Colon (tissue), 2 donors: ENCODE data around the gene RMDN3.

Experiments used
- FAIRE-seq: peaks from 2 replicates; lab custom pipeline; 2012; peaks lifted over from hg19 to GRCh38; lab: Jason Lieb, UNC
- donor health status: control.
- donor health status: control.

Gene RMDN3, protein sequence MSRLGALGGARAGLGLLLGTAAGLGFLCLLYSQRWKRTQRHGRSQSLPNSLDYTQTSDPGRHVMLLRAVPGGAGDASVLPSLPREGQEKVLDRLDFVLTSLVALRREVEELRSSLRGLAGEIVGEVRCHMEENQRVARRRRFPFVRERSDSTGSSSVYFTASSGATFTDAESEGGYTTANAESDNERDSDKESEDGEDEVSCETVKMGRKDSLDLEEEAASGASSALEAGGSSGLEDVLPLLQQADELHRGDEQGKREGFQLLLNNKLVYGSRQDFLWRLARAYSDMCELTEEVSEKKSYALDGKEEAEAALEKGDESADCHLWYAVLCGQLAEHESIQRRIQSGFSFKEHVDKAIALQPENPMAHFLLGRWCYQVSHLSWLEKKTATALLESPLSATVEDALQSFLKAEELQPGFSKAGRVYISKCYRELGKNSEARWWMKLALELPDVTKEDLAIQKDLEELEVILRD

DNA sequence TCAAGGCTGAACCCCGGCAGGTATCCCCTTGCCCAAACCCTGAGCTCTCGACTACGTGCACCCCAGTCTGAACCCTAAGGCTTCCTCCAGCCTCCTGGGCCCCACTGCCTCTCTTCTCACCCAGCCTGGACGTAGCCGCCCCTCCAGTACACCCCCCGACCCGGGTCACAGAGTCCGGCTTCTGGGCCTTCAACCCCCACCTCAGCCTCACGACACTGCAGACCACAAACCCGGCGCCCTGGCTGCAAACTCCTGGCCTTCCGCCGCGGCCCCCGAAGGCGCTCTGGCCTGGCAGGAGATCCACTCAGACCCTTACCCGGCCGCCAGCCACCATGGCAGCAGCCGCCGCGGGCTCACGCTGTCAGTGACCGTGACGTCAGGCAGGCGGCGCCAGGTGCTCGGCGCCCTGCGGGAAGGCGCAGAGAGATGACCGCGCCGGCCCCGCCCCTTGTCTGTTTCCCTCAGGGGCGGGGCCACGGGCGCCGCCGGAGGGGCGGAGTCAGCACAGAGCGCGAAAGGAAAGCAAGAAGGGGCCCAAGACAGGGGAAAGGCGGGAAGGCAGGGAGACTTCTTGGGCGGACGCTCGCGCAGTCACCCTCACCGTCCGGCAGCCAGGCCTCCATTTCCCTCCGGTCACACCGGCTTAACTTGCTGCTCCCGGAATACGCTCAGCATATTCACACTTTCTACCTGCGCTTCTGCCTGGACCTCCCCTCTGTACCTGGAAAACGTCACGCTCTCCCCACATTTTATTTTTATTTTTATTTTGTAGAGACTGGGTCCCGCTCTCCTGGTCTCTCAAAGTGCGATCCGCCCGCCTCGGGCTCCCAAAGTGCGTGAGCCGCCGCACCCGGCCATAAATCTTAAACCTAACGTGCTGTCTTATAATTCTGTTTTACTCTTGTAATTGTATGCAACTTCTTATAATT lies at the start of gene RMDN3:
TSS of gene RMDN3 (minus strand) at position 372 of the 929 bp plus-strand sequence. CDS start 471 bp downstream, outside the sequence.
- FAIRE-seq: no peak

DNA sequence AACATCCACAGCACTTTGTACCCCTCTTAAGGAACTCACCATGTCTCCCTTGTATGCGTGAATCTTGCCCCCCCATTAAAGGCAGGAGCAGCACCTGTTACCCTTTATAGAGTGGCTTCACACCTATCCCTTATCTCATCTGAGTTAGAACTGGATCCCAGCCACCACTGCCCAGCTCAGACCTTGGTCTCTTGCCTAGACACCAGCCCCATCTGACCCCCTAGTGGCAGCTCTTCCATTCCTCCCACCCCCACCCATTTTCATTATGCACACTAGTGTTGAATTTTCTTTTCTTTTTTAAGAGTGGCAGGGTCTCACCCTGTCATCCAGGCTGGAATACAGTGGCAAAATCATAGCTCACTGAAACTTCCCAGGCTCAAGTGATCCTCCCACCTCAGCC lies 48.6 kb upstream of the RMDN3 start:
- no peak for FAIRE-seq

DNA sequence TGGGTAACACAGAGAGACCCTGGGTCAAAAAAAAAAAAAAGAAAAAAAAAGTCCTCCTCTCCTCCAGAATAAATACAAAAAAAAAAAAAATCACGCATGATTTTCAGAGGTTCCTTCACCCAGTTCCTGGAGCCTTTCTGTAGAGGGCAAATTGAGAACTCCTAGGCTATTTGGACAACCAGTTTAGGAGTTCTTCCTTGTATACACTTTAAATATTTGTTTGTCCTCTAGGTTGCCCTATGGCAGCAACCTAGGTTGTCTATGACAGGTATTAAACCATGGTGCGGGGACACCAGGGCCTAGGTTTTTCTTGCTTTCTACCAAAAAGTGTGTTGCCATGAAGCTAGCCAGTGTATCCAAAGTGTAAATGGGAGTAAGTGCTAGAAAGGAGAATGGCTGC lies 48.0 kb upstream of the RMDN3 start:
- no peak for FAIRE-seq

DNA sequence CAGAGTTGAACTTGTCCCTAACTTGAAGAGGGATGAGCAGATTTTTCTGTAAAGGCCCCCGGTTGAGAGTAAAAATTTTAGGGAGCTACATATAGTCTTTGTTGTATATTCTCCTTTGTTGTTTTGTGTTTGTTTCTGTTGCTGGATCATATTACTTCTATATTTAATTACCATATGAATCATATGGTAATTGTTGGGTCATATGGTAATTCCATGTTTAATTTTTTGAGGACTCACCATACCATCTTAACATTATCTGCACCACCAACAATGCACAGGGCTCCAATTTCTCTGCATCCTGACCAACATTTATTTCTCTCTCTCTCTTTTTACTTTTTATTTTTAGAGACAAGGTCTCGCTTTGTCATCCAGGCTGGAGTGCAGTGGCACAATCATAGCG lies 44.5 kb upstream of the RMDN3 start:
- FAIRE-seq: no peak

DNA sequence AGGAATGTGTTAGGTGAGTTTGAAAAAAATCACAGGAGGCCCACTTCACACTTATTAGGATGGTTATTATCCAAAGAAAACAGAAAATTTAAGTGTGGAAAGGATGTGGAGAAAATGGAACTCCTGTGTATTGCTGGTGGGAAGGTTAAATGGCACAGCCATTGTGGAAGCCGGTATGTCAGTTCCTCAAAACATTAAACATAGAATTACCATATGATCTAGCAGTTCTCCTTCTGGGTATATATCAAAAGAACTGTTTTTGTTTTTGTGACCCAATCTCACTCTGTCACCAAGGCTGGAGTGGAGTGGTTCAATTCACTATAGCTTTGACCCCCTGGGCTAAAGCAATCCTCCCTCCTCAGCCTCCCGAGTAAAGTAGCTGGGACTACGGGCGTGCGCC lies 41.5 kb upstream of the RMDN3 start:
- FAIRE-seq: no peak

DNA sequence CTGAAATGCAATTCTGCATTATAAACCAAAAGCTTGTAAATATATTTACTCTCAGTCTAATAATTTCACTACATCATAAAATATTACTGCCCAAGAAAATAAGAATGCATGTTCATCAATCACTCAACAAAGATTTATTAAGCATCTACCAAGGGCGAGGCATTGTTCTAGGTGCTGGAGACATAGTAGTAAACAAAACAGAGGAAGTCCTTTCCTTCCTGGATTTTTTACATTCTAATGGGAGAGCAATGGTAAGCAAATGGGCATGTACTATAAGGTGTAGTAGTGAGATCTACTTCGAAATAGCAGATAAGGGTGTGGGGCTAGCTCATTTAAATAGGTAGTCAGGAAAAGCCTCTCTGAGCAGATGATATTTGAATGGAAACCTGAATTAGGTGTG lies 41.0 kb upstream of the RMDN3 start:
- FAIRE-seq: no peak

DNA sequence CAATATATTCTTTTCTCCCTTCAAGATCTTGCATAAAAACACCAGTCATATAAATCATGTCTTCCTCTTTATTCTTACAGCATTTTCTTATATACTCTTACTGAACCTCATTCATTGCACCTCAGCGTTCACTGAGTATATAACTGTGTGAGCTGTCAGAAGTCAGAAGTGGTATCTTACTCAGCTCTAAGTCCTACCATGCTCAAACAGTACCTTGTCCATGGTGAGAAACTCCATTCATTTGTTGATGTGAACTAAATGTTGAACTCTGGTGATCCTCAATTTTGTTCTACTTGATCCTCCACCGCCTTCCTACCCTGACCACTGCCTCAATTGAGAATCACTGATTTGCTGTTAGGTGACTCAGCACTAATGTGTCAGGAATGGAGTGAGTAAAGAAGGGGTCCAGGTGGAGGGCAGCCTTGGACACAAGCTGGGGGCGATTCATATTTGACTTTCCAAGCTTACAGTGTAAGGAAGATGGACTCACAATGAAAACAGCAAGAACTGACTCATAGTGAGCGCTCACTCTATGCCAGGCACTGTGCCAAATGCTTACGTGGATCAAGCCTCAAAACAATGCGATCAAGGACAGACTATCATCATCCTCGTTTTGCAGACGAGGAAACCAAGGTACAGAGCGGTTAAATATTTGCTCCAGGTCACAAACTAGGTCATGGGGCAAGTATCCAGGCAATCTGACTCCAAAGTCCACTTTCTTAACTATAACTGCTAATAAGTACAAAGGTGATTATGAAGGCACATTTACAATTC lies 38.3 kb upstream of the RMDN3 start:
- FAIRE-seq: no peak

DNA sequence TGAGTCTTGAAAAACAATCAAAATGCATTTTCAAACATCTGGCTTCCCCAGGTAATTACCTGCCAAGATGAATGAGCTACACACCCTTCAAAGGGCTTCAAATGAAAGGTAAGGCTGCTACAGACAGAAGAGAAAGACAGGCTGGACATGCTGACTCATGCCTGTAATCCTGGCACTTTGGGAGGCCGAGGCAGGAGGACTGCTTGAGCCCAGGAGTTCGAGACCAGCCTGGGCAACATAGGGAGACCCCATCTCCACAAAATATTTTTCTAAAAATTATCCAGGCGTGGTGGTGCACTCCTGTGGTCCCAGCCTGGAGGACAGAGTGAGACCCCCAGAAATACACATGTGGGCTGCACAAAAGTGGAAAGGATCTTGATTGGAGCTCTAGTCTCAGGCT lies 37.3 kb upstream of the RMDN3 start:
- FAIRE-seq: no peak

DNA sequence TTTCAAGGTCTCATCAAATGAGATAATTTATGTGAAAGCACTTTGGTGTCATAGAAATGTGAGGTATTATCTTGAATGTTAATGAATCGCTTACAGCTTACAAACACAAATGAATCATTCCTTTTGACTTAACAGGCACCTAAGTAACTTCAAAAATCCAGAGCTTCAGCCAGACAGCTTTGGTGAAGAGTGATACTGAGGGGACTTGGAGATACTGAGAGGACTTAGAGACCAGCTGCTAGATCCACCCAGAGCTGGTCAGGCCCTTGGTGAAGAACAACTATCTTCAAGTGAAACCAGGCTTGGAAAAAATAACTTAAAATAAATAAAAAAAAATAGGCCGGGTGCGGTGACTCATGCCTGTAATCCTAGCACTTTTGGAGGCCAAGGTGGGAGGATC lies 35.7 kb upstream of the RMDN3 start:
- FAIRE-seq: no peak

DNA sequence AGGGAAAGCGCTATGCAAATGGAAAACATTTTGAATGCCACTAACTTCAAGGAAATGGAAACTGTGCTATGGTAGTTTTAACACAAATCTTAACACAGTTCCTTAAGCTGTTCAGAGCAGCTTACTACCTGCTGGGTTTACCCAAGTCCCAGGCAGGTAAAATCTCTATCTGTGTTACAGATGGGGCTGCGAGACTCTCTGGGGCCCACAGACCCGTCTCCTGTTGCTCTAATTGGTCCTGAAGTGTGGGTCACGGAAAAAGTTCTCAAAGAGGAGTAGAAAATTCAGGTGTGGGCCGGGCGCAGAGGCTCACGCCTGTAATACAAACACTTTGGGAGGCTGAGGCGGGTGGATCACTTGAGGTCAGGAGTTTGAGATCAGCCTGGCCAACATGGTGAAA lies 34.9 kb upstream of the RMDN3 start:
- FAIRE-seq: no peak

DNA sequence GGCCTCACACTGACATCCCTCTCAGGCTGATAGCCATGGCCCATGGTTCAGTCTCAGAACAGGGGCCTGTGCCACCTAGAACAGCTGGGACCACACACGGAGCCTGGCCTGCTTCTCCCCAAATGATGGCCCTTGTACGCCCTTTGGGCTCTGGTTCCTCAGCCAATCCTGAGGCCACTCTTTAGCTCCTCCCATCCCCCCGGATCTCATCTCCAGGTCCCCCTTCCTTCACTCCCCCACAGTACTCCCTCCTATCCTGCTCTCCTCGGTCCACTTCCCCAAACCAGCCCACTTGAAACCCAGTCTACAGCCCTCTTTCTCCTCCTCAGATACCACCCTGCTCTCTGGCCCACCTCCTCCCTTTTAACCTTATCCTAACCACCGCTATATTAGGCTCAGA lies 34.1 kb upstream of the RMDN3 start:
- no peak for FAIRE-seq

DNA sequence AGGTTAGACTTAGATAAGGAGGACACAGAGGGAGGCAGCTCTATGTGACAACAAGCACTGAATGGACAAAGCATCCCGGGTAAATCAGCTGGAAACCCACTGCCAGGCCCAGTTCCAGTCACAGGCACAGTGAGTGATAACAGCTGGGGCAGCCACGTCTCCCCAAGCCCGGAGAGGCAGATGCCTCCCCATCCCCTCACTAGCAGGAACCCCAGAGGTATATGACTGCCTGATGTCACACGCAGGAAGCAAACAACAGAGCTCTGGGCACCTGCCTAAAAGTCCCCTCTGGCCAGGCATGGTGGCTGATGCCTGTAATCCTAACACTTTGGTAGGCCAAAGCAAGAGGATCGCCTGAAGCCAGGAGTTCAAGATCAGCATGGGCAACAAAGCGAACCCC lies 32.9 kb upstream of the RMDN3 start:
- no peak for FAIRE-seq

DNA sequence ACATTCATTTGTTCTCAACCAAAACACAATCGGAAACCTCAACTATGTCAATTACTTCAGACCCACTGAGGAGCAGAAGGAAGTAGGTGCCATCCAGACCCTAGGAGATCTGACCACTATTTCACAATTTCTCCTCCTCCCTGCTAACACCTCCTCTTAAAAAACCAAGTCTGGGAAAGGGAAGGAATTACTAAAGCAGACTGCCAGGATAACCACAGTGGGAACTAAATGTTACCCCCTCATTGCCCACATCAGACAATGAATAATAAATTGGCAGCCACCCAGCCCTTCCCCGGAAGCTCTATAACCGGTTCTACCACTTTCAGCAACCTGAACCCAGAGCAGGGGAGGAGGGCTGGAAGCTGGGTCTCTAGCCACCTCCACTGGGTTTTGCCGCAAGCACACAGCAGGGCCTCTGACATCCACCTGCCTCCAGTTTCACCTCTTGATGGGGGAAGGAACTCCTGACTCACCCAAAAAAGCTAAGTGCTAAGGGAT lies 32.3 kb upstream of the RMDN3 start:
- no peak for FAIRE-seq

DNA sequence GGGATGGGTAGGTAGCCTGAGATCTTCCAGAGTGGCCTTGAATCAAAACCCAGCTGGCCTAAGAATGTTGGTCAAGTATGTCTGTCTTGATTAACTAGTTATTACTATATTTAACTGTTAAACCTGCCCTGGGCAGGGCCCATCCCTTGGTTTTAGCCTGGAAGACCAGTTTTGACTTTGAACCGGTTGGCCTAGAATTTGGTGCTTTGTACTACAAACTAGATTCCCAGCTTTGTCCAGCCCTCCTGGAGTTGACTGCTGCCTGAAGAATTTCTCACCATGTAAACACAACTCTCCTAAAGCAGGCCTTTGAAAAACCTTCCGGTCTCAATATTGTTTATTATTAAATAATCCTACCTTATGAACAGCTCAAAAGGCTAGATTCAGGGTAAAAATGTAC lies 30.8 kb upstream of the RMDN3 start:
- no peak for FAIRE-seq

DNA sequence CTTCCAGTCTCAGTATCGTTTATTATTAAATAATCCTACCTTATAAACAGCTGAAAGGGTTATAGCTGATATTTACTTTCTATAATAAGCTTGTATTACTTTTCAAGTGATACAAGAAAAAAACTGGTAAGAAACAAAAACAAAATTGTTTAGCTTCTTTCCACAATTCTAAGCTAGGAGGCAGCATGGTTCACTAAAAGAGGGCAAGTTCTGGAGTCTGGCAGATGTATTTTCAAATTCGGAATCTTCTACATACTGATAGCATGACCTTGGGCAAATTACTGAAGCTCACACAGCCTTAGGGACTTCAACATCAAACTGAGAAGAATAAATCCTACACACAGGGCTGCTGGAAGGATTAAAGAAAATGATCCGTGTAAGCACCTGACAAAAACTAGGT lies 30.1 kb upstream of the RMDN3 start:
- FAIRE-seq: no peak

DNA sequence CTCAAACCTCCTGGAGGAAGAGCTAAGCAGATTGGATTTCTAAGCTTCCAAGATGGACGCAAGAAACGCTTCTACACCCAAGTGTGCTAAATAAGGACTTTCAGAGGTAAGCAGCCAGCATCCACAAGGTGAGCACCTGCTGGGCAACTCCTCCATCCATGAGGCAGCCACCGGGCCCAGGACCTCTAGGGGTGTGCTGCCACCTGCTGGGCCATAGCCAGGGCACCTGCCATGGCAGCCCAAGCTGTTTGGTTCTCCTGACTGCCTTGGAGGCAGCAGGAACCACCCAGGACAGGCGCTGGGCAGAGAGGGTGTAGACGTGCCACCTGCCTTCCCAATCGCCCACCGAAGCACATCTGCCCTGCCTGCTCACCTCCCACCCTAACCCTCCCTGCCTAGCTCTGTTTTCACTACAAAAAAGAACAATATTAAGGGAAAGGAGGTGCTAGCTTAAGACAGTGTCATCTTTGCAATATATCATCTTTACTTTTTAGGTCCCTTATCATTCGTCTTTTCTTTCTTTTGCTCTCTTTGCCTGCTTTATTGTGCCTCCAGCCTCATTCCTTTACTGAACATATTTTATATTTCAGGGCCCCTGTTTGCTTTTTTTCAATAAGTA lies 27.7 kb upstream of the RMDN3 start:
- FAIRE-seq: no peak

DNA sequence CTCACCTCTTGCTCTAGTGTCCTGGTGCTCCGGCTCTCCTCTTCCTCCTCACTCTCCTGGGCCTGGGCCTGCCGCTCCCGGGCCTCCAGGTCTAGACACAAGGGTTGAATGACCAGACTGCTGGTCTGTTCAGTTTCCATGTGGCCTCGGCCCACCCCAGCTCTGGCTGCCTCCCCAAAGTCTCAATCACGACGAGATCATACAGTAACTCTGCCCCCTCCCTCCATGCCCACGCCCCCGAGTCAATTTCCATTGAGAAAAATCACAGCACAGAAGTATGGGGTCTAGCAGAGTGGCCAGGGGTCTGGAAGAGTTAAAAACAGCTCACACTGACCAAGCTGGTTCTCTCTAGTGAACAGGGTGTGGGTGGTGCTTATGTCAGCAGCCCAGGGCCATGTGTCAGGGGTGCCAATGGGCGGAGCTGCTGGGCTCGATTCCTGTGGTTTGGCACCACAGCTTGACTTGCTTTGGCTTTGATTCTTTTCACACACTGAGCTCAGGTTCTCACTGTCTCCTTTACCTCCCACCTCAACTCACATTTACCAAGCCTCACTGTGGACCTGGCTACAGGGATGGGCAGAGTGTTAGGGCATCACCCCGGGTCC lies 21.6 kb upstream of the RMDN3 start:
- no peak for FAIRE-seq

DNA sequence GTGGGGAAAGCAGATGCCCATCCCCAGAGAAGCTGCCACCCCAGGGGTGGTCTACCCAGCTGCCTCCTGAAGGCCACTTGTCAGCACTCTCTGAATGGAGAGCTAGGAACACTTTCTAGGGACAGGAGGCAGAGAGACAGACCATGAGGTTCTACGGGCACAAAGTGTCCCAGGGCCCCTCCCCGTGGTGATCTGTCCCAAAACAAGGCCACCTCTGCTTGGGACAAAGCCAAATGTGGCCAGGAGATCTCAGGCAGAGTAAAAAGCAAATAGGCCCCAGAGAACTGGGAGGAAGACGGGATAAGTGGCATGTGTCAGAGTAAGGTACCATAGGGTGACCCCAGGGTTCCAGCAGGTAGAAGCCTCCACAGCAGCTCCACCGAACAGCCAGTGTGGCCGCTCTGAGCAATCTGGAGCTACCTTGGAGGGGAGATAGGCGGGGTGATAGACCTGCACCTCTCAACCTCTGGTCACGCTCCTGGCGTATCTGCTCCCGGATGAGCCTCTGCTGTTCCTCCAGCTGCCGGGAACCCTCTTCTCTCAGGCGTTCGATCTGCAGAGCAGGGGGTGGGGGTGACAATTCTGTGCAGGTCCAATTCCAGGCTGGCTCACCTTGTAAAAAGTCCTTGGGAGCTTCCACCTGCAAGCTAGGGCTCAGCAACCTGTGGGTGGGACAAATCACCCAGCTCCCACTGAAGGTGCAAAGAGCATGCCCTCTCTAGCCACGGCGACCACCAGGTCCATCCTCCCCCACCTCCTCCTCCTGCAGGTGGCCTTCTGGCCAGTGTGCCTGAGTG lies 20.9 kb upstream of the RMDN3 start:
- FAIRE-seq: no peak

DNA sequence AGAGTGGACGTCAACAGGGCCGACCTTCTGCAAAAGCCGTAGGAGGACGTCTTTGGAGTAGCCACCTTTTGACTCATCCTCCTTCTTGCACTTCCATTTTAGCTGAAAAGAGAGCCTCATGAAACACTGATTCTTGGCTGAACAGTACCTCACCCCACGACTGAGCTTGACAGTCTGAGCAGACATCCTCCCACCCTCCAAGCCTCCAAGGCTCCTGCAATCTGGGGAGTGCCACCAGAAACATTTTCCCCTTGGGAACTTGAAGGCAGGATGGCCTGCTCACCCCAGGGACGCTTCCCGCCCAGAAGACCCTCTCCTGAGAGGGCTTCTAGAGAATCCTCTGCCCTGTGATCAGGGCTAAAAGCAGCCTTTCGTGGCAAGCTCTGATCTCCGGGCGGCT lies 20.0 kb upstream of the RMDN3 start:
- FAIRE-seq: no peak

DNA sequence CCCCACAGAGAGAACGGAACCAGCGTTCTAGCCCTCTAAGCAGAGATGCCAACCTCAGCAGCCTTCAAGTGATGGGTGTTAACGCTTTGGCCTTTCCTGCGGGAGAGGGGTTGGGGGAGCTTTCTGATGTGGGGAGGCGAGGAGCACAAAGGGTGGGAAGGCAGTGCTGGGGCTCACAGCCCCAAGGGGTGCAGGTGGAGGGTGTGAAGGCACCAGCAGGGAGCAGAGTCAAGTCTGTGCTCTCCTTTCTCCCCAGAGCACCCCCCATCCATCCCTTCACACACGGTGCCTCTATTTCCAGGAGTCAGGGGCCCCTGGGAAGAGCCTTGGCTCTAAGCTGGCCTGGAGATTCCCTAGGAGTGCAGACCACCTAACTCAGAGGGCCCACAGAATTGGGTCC lies 18.8 kb upstream of the RMDN3 start:
- no peak for FAIRE-seq

DNA sequence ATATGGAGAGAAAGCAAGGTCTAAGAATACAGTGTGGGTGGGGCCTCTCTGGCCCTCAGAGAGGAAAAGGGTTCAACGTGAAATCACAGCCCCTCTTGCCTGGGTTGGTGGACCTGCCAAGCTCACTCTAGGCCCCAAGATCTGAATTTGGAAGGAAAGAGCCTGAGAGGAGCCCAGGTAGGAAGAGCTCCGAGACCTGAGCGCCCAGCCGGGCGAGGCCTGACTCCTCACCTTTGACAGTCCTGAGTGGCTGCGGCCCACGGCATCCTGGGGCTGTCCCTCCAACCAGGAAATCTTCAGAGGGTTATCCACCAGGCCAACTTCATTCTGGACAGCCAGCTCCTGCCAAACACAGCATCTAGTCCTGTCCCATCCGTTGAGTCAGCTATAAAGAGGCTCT lies 18.4 kb upstream of the RMDN3 start:
- FAIRE-seq: no peak
